Measurements from ENCODE around the gene ITGAD. TPM values are rescaled to one million over a fixed set of nuclear protein-coding genes. Genes with fewer than 3 reads are reported as not detected.
A peak's percentile ranks its signal among the peaks of the same experiment; 100 is the strongest.

Gene ITGAD
- total RNA-seq, 1 donor from 2014 or later = not detected

- TF ChIP-seq, protein P1, sequence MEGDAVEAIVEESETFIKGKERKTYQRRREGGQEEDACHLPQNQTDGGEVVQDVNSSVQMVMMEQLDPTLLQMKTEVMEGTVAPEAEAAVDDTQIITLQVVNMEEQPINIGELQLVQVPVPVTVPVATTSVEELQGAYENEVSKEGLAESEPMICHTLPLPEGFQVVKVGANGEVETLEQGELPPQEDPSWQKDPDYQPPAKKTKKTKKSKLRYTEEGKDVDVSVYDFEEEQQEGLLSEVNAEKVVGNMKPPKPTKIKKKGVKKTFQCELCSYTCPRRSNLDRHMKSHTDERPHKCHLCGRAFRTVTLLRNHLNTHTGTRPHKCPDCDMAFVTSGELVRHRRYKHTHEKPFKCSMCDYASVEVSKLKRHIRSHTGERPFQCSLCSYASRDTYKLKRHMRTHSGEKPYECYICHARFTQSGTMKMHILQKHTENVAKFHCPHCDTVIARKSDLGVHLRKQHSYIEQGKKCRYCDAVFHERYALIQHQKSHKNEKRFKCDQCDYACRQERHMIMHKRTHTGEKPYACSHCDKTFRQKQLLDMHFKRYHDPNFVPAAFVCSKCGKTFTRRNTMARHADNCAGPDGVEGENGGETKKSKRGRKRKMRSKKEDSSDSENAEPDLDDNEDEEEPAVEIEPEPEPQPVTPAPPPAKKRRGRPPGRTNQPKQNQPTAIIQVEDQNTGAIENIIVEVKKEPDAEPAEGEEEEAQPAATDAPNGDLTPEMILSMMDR (conservative IDR thresholded peaks at IDR 0.05; ENCODE audit: low read depth, low read length) = no peak
- DNase-seq (ENCODE audit: low read depth) = no peak
- H3K4me3 ChIP-seq (ENCODE audit: low read depth, low read length) = no peak overlapping the region
Observed at GRCh38 chr16:31417916-31418315, 24.8 kb downstream of the ITGAD start.

- no peak for DNase-seq (ENCODE audit: low read depth)
- TF ChIP-seq, protein P1 (conservative IDR thresholded peaks at IDR 0.05; ENCODE audit: low read depth, low read length) = no peak
- no peak overlapping the region for H3K4me3 ChIP-seq (ENCODE audit: low read depth, low read length)
Observed at GRCh38 chr16:31420037-31420436, 26.9 kb downstream of the ITGAD start.

GRCh38 chr16:31421587-31421986, 28.5 kb downstream of the ITGAD start:
- TF ChIP-seq, protein P1 (conservative IDR thresholded peaks at IDR 0.05; ENCODE audit: low read depth, low read length) = no peak
- H3K4me3 ChIP-seq (ENCODE audit: low read depth, low read length) = no peak overlapping the region
- no peak for DNase-seq (ENCODE audit: low read depth)

GRCh38 chr16:31423241-31423640, 30.1 kb downstream of the ITGAD start:
- no peak overlapping the region for H3K4me3 ChIP-seq (ENCODE audit: low read depth, low read length)
- DNase-seq (ENCODE audit: low read depth) = no peak
- TF ChIP-seq, protein P1 (conservative IDR thresholded peaks at IDR 0.05; ENCODE audit: low read depth, low read length) = no peak

DNA sequence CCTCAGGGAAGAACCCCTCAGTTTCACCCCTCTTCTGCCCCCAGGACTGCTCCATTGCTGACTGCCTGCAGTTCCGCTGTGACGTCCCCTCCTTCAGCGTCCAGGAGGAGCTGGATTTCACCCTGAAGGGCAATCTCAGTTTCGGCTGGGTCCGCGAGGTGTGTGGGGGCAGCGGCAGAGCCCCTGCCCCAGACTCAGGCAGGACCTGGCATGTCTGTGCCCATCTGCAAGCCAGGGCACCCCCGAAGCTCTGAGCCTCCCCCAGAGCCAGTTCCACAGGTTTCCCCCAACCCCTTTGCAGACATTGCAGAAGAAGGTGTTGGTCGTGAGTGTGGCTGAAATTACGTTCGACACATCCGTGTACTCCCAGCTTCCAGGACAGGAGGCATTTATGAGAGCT, 30.7 kb downstream of the ITGAD start:
- DNase-seq (ENCODE audit: low read depth) = no peak
- TF ChIP-seq, protein P1 (conservative IDR thresholded peaks at IDR 0.05; ENCODE audit: low read depth, low read length) = no peak
- no peak overlapping the region for H3K4me3 ChIP-seq (ENCODE audit: low read depth, low read length)

- no peak for DNase-seq (ENCODE audit: low read depth)
- TF ChIP-seq, protein P1 (conservative IDR thresholded peaks at IDR 0.05; ENCODE audit: low read depth, low read length) = no peak
- peak overlapping the region; percentile 44 for H3K4me3 ChIP-seq (ENCODE audit: low read depth, low read length)
Observed at GRCh38 chr16:31427441-31428278, 34.5 kb downstream of the ITGAD start.

- peak within 1 kb of the TSS; percentile 44 for H3K4me3 ChIP-seq (ENCODE audit: low read depth, low read length)
- TF ChIP-seq, protein P1 (conservative IDR thresholded peaks at IDR 0.05; ENCODE audit: low read depth, low read length) = no peak
- DNase-seq (ENCODE audit: low read depth) = no peak
Observed at GRCh38 chr16:31428279-31428597, 35.1 kb downstream of the ITGAD start, which contains the start of gene COX6A2. COX6A2 (minus strand) TSS chr16:31428360; CDS start chr16:31428325, 35 bp downstream.

Measured in epithelial cell of proximal tubule (primary cell).